Peyer's patch (tissue), 4 donors: ENCODE measurements around the gene CSMD2.
"Not testable (repeated sequence)": the region's sequence is repeated elsewhere in the genome, so short reads cannot be mapped to it uniquely, and the experiment has no call there.

Experiments used
- CTCF ChIP-seq, 6 experiments: fragments of 450-650 bp in 4 of 6; fragments of 200-600 bp in 2 of 6; sonication (generic) in 1 of 6; IDR thresholded peaks; one replicate each; pipeline ENCODE4 v1.5.1; 2017 to 2019; ENCODE audit warnings: antibody characterized with exemption in 6 of 6, mild to moderate bottlenecking in 3 of 6, moderate library complexity in 1 of 6
- POLR2A ChIP-seq, 2 donors: fragments of 450-650 bp; IDR thresholded peaks; one replicate each; pipeline ENCODE4 v1.5.1; 2017; ENCODE audit warnings: antibody characterized with exemption in 2 of 2, mild to moderate bottlenecking in 2 of 2, moderate library complexity in 2 of 2

GRCh38 chr1:34016281-34016680 lies 148.7 kb downstream of the CSMD2 start:
- TF ChIP-seq POLR2A, CTCF (IDR thresholded peaks at IDR 0.05): not testable (repeated sequence)
